ENCODE measurements around the gene RSPRY1. TPM values are rescaled to one million over a fixed set of nuclear protein-coding genes. Genes with fewer than 3 reads are reported as not detected.

Gene RSPRY1
- total RNA-seq, 1 donor from 2014 or later, result 38.9 TPM

- no peaks in the 10 kb centered on the region for H3K9me3 Mint-ChIP-seq (ENCODE audit: low read depth)
- H3K36me3 Mint-ChIP-seq (ENCODE audit: low read depth), result peaks cover 16% of the 10 kb centered on the region
- H3K4me1 Mint-ChIP-seq (ENCODE audit: low read depth), result peaks cover 11% of the 10 kb centered on the region
- no peak for DNase-seq (ENCODE audit: low spot score)
- TF ChIP-seq CTCF (IDR thresholded peaks at IDR 0.05), result no peak
- H3K27me3 Mint-ChIP-seq (ENCODE audit: low read depth), result no peaks in the 10 kb centered on the region
- H3K4me3 Mint-ChIP-seq (ENCODE audit: unreplicated experiment), result no peak overlapping the region
- no peak overlapping the region for H3K27ac Mint-ChIP-seq (ENCODE audit: unreplicated experiment)
These were observed 16.2 kb downstream of the RSPRY1 start for GRCh38 chr16:57202095-57202886.

GRCh38 chr16:57203451-57203850 is 17.3 kb downstream of the RSPRY1 start:
- H3K36me3 Mint-ChIP-seq (ENCODE audit: low read depth), result peaks cover 19% of the 10 kb centered on the region
- no peak overlapping the region for H3K4me3 Mint-ChIP-seq (ENCODE audit: unreplicated experiment)
- H3K27ac Mint-ChIP-seq (ENCODE audit: unreplicated experiment), result peak overlapping the region; percentile 17
- no peak for DNase-seq (ENCODE audit: low spot score)
- no peaks in the 10 kb centered on the region for H3K9me3 Mint-ChIP-seq (ENCODE audit: low read depth)
- H3K4me1 Mint-ChIP-seq (ENCODE audit: low read depth), result peaks cover 9% of the 10 kb centered on the region
- no peaks in the 10 kb centered on the region for H3K27me3 Mint-ChIP-seq (ENCODE audit: low read depth)
- no peak for TF ChIP-seq CTCF (IDR thresholded peaks at IDR 0.05)

GRCh38 chr16:57204675-57205074 is 18.5 kb downstream of the RSPRY1 start:
- H3K9me3 Mint-ChIP-seq (ENCODE audit: low read depth), result no peaks in the 10 kb centered on the region
- H3K27me3 Mint-ChIP-seq (ENCODE audit: low read depth), result no peaks in the 10 kb centered on the region
- TF ChIP-seq CTCF (IDR thresholded peaks at IDR 0.05), result peak; percentile 22
- H3K4me3 Mint-ChIP-seq (ENCODE audit: unreplicated experiment), result no peak overlapping the region
- no peak for DNase-seq (ENCODE audit: low spot score)
- no peak overlapping the region for H3K27ac Mint-ChIP-seq (ENCODE audit: unreplicated experiment)
- peaks cover 7% of the 10 kb centered on the region for H3K4me1 Mint-ChIP-seq (ENCODE audit: low read depth)
- H3K36me3 Mint-ChIP-seq (ENCODE audit: low read depth), result peaks cover 22% of the 10 kb centered on the region

GRCh38 chr16:57208926-57209325 is 22.8 kb downstream of the RSPRY1 start:
- no peak overlapping the region for H3K27ac Mint-ChIP-seq (ENCODE audit: unreplicated experiment)
- no peaks in the 10 kb centered on the region for H3K4me1 Mint-ChIP-seq (ENCODE audit: low read depth)
- no peaks in the 10 kb centered on the region for H3K27me3 Mint-ChIP-seq (ENCODE audit: low read depth)

GRCh38 chr16:57209780-57210179 is 23.7 kb downstream of the RSPRY1 start:
- H3K4me1 Mint-ChIP-seq (ENCODE audit: low read depth), result no peaks in the 10 kb centered on the region
- peaks cover 40% of the 10 kb centered on the region for H3K36me3 Mint-ChIP-seq (ENCODE audit: low read depth)
- H3K27ac Mint-ChIP-seq (ENCODE audit: unreplicated experiment), result no peak overlapping the region
- no peaks in the 10 kb centered on the region for H3K9me3 Mint-ChIP-seq (ENCODE audit: low read depth)
- H3K4me3 Mint-ChIP-seq (ENCODE audit: unreplicated experiment), result no peak overlapping the region
- TF ChIP-seq CTCF (IDR thresholded peaks at IDR 0.05), result no peak
- no peaks in the 10 kb centered on the region for H3K27me3 Mint-ChIP-seq (ENCODE audit: low read depth)
- DNase-seq (ENCODE audit: low spot score), result no peak

More at GRCh38 chr16:57208926-57209325, 22.8 kb downstream of the RSPRY1 start:
- Mint-ChIP-seq H3K4me3 (ENCODE audit: unreplicated experiment) (no peak overlapping the region), H3K36me3 (ENCODE audit: low read depth) (peaks cover 37% of the 10 kb centered on the region), H3K9me3 (ENCODE audit: low read depth) (no peaks in the 10 kb centered on the region)
- no peak for DNase-seq (ENCODE audit: low spot score)
- TF ChIP-seq CTCF (IDR thresholded peaks at IDR 0.05), result no peak

All from chondrocyte (in vitro differentiated cells).